ENCODE results near the gene USP12. TPM values are rescaled to one million over a fixed set of nuclear protein-coding genes. Genes with fewer than 3 reads are reported as not detected.
"Not testable (repeated sequence)": the region's sequence is repeated elsewhere in the genome, so short reads cannot be mapped to it uniquely, and the experiment has no call there.

USP12 gene
- total and polyA plus RNA-seq, 5 donors, result 5.4 to 19.3 (median 17.8) TPM

- H3K27me3 ChIP-seq (ENCODE audit: control insufficient read depth, insufficient read depth), result no peaks in the 10 kb centered on the region
- no peak overlapping the region for H3K4me3 ChIP-seq (ENCODE audit: low read length)
- intact Hi-C loops (cut with DNase I), result no loop called here
- H3K27ac ChIP-seq (ENCODE audit: low read length), result no peak overlapping the region
- no peaks in the 10 kb centered on the region for H3K9me3 ChIP-seq (ENCODE audit: control insufficient read depth, low read length)
- ATAC-seq, result no peak
- WGBS, result 95% methylated on average over 2 of the region's 2 CpGs
- DNase-seq, result no peak
- peaks cover 9% of the 10 kb centered on the region for H3K4me1 ChIP-seq (ENCODE audit: control insufficient read depth, insufficient read depth, low read length)
Observed at GRCh38 chr13:27133889-27134288, 37.7 kb downstream of the USP12 start.

GRCh38 chr13:27132538-27132937 is 39.1 kb downstream of the USP12 start:
- ATAC-seq (no peak), DNase-seq (no peak)
- Histone ChIP-seq H3K27ac (ENCODE audit: low read length) (no peak overlapping the region), H3K9me3 (ENCODE audit: control insufficient read depth, low read length) (no peaks in the 10 kb centered on the region), H3K27me3 (ENCODE audit: control insufficient read depth, insufficient read depth) (no peaks in the 10 kb centered on the region), H3K4me3 (ENCODE audit: low read length) (no peak overlapping the region), H3K4me1 (ENCODE audit: control insufficient read depth, insufficient read depth, low read length) (peaks cover 4% of the 10 kb centered on the region)
- 89% methylated on average over 5 of the region's 5 CpGs for WGBS
- intact Hi-C loops (cut with DNase I), result no loop called here

DNA sequence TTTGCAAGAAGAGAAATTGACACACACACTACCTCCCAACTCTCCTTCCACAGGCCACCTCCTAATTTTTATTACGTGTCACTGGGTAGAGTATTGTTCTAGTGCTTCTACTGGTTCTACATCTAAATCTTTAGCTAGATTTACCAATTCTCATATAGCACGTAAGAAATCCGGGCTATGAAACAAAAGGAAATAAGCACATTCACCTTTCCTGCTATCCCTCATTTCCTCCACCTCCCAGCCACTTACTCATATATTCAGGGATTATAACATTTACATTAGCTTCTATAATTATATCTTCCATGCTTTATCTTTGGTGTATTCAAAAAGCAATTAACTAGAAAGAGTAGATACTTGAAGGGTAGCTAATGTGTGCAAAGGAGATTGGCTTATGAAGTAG is 39.7 kb downstream of the USP12 start:
- Histone ChIP-seq H3K4me1 (ENCODE audit: control insufficient read depth, insufficient read depth, low read length) (peaks cover 5% of the 10 kb centered on the region), H3K9me3 (ENCODE audit: control insufficient read depth, low read length) (no peaks in the 10 kb centered on the region), H3K27me3 (ENCODE audit: control insufficient read depth, insufficient read depth) (no peaks in the 10 kb centered on the region), H3K4me3 (ENCODE audit: low read length) (no peak overlapping the region), H3K27ac (ENCODE audit: low read length) (no peak overlapping the region)
- intact Hi-C loops (cut with DNase I), result no loop called here
- 82% methylated on average over 3 of the region's 3 CpGs for WGBS
- ATAC-seq, result no peak
- DNase-seq, result no peak

DNA sequence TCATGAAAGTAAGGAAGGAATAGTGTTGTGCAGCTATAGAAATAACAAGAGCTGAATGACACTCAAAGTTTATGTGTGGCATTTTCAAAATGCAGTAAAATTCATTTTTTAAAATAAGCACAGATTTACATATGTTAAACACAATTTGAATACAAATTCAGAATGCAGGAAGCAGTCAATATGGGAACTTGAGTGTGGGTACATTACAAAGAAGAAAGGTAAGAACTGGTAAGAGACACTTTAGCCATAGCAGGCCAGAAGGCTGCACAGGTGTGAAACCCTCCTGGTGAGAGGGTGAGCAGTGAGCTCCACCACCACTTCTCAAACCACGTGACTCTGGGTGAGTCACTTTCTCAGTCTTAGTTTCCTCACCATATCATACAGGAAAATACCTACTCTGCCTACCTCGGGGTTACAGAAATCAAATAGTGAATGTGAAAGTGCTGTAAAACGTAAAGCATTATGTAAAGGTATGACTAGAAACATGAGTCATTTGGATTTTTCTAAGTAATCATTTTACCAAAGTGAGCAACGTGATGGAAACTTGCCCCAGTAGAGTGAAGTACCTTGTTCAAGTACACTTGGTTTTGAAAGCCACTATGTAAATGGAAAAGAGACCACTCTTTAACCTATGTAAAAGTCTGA is 40.5 kb downstream of the USP12 start:
- Histone ChIP-seq H3K27ac (ENCODE audit: low read length) (no peak overlapping the region), H3K4me3 (ENCODE audit: low read length) (no peak overlapping the region), H3K4me1 (ENCODE audit: control insufficient read depth, insufficient read depth, low read length) (peaks cover 11% of the 10 kb centered on the region), H3K27me3 (ENCODE audit: control insufficient read depth, insufficient read depth) (no peaks in the 10 kb centered on the region), H3K9me3 (ENCODE audit: control insufficient read depth, low read length) (no peaks in the 10 kb centered on the region)
- ATAC-seq (peak in 1 of 2 donors; percentile 25), DNase-seq (no peak)
- WGBS, result 84% methylated on average over 4 of the region's 4 CpGs
- intact Hi-C loops (cut with DNase I), result no loop called here

- WGBS, result 52% methylated on average over 7 of the region's 7 CpGs
- no peak for DNase-seq
- H3K4me3 ChIP-seq (ENCODE audit: low read length), result no peak overlapping the region
- peaks cover 13% of the 10 kb centered on the region for H3K4me1 ChIP-seq (ENCODE audit: control insufficient read depth, insufficient read depth, low read length)
- peak; percentile 76 to 79 for ATAC-seq
- no peaks in the 10 kb centered on the region for H3K9me3 ChIP-seq (ENCODE audit: control insufficient read depth, low read length)
- peak overlapping the region; percentile 76 for H3K27ac ChIP-seq (ENCODE audit: low read length)
- H3K27me3 ChIP-seq (ENCODE audit: control insufficient read depth, insufficient read depth), result no peaks in the 10 kb centered on the region
- intact Hi-C loops (cut with DNase I), result no loop called here
Observed at GRCh38 chr13:27130223-27130978, 41.2 kb downstream of the USP12 start.

GRCh38 chr13:27128825-27129627 is 42.6 kb downstream of the USP12 start:
- 94% methylated on average over 8 of the region's 8 CpGs for WGBS
- H3K4me3 ChIP-seq (ENCODE audit: low read length), result no peak overlapping the region
- no peaks in the 10 kb centered on the region for H3K9me3 ChIP-seq (ENCODE audit: control insufficient read depth, low read length)
- intact Hi-C loops (cut with DNase I), result no loop called here
- DNase-seq, result no peak
- H3K27ac ChIP-seq (ENCODE audit: low read length), result no peak overlapping the region
- ATAC-seq, result no peak
- no peaks in the 10 kb centered on the region for H3K27me3 ChIP-seq (ENCODE audit: control insufficient read depth, insufficient read depth)
- H3K4me1 ChIP-seq (ENCODE audit: control insufficient read depth, insufficient read depth, low read length), result peaks cover 13% of the 10 kb centered on the region

- peaks cover 9% of the 10 kb centered on the region for H3K4me1 ChIP-seq (ENCODE audit: control insufficient read depth, insufficient read depth, low read length)
- intact Hi-C loops (cut with DNase I), result no loop called here
- DNase-seq (no peak), ATAC-seq (no peak)
- H3K27ac ChIP-seq (ENCODE audit: low read length), result no peak overlapping the region
- H3K4me3 ChIP-seq (ENCODE audit: low read length), result no peak overlapping the region
- no peaks in the 10 kb centered on the region for H3K27me3 ChIP-seq (ENCODE audit: control insufficient read depth, insufficient read depth)
- no peaks in the 10 kb centered on the region for H3K9me3 ChIP-seq (ENCODE audit: control insufficient read depth, low read length)
Observed at GRCh38 chr13:27126859-27127258, 44.8 kb downstream of the USP12 start.

DNA sequence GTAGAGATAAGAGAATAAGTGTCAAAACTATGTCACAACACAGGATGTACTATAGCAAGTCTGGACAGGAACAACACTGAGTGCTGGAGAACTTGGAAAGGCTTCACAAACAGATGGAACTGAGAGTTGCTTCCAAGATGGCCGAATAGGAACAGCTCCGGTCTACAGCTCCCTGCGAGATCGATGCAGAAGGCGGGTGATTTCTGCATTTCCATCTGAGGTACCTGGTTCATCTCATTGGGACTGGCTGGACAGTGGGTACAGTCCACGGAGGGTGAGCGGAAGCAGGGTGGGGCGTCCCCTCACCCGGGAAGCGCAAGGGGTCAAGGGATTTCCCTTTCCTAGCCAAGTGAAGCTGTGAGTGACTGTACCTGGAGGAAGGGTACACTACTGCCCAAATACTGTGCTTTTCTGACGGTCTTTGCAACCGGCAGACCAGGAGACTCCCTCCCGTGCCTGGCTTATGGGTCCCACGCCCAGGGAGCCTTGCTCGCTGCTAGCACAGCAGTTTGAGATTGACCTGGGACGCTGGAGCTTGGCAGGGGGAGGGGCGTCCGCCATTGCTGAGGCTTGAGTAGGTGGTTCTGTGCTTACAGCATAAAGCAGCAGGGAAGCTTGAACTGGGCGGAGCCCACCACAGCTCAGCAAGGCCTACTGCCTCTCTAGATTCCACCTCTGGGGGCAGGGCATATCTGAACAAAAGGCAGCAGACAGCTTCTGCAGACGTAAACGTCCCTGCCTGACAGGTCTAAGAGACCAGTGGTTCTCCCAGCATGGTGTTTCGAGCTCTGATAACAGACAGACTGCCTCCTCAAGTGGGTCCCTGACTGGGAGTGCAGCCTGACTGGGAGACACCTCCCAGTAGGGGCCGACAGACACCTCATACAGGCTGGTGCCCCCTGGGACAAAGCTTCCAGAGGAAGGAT is 46.0 kb downstream of the USP12 start:
- H3K4me3 ChIP-seq (ENCODE audit: low read length), result no peak overlapping the region
- DNase-seq, result no peak
- ATAC-seq, result no peak
- no peak overlapping the region for H3K27ac ChIP-seq (ENCODE audit: low read length)
- no peaks in the 10 kb centered on the region for H3K9me3 ChIP-seq (ENCODE audit: control insufficient read depth, low read length)
- 90% methylated on average over 23 of the region's 23 CpGs for WGBS
- intact Hi-C loops (cut with DNase I), result no loop called here
- H3K4me1 ChIP-seq (ENCODE audit: control insufficient read depth, insufficient read depth, low read length), result peaks cover 12% of the 10 kb centered on the region
- H3K27me3 ChIP-seq (ENCODE audit: control insufficient read depth, insufficient read depth), result no peaks in the 10 kb centered on the region

- Histone ChIP-seq H3K4me3 (ENCODE audit: low read length) (no peak overlapping the region), H3K27ac (ENCODE audit: low read length) (no peak overlapping the region), H3K27me3 (ENCODE audit: control insufficient read depth, insufficient read depth) (no peaks in the 10 kb centered on the region), H3K4me1 (ENCODE audit: control insufficient read depth, insufficient read depth, low read length) (peaks cover 14% of the 10 kb centered on the region), H3K9me3 (ENCODE audit: control insufficient read depth, low read length) (no peaks in the 10 kb centered on the region)
- DNase-seq, result no peak
- WGBS, result 87% methylated on average over 4 of the region's 4 CpGs
- intact Hi-C loops (cut with DNase I), result no loop called here
- ATAC-seq, result no peak
Observed at GRCh38 chr13:27124571-27124970, 47.0 kb downstream of the USP12 start.

- DNase-seq; H3K9me3 ChIP-seq (ENCODE audit: control insufficient read depth, low read length); H3K4me3 ChIP-seq (ENCODE audit: low read length); H3K27ac ChIP-seq (ENCODE audit: low read length); H3K27me3 ChIP-seq (ENCODE audit: control insufficient read depth, insufficient read depth); ATAC-seq; intact Hi-C loops (cut with DNase I): not testable (repeated sequence)
- WGBS, result 96% methylated on average over 4 of the region's 4 CpGs
- peaks cover 14% of the 10 kb centered on the region for H3K4me1 ChIP-seq (ENCODE audit: control insufficient read depth, insufficient read depth, low read length)
Observed at GRCh38 chr13:27123445-27123844, 48.2 kb downstream of the USP12 start.
